ENCODE measurements around the gene GSS. TPM values are rescaled to one million over a fixed set of nuclear protein-coding genes. Genes with fewer than 3 reads are reported as not detected.

GSS gene
- total RNA-seq, 4 donors from 2014 or later: 56.5 to 86.7 (median 75.2) TPM

DNA sequence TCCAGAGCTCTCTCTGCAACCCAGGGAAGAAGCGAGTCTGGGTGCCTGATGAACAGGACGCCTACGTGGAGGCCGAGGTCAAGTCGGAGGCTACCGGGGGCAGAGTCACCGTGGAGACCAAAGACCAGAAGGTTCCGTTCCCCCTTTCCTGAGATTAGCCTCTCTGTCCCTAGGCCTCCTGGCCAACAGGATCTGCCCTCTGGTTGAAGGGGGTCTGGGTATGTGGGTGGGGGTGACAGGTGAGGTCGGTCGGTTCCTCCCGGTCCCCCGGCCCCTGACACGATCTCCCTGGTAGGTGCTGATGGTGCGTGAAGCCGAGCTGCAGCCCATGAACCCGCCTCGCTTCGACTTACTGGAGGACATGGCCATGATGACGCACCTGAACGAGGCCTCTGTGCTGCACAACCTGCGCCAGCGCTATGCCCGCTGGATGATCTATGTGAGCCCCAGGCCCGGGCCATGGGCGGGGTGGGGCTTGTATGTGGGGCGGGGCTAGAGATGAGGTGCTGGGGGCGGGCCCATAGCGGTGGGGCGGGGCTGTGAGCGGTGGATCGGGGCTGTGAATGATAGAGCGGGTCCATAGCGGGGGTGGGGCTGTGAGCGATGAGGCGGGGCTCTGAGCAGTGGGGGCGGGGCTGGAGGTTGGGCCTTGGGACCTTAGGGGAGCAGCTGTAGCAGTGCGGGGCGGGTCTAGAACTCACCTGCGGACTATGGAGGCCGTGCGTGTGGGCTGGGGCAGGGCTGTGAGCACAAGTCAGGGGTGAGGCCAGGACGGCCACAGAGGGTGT is 24.0 kb upstream of the GSS start:
- no peaks in the 10 kb centered on the region for H3K9me3 ChIP-seq
- no peak for DNase-seq (ENCODE audit: low spot score in 2 of 2)
- WGBS: 77% methylated on average over 30 of the region's 42 CpGs
- H3K4me1 ChIP-seq: peaks cover 7% of the 10 kb centered on the region
- TF ChIP-seq, protein P1, sequence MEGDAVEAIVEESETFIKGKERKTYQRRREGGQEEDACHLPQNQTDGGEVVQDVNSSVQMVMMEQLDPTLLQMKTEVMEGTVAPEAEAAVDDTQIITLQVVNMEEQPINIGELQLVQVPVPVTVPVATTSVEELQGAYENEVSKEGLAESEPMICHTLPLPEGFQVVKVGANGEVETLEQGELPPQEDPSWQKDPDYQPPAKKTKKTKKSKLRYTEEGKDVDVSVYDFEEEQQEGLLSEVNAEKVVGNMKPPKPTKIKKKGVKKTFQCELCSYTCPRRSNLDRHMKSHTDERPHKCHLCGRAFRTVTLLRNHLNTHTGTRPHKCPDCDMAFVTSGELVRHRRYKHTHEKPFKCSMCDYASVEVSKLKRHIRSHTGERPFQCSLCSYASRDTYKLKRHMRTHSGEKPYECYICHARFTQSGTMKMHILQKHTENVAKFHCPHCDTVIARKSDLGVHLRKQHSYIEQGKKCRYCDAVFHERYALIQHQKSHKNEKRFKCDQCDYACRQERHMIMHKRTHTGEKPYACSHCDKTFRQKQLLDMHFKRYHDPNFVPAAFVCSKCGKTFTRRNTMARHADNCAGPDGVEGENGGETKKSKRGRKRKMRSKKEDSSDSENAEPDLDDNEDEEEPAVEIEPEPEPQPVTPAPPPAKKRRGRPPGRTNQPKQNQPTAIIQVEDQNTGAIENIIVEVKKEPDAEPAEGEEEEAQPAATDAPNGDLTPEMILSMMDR (IDR thresholded peaks at IDR 0.05): no peak
- TF ChIP-seq POLR2AphosphoS5 (IDR thresholded peaks at IDR 0.05) (no peak), EP300 (IDR thresholded peaks at IDR 0.05) (no peak), POLR2A (IDR thresholded peaks at IDR 0.05) (no peak)
- no peaks in the 10 kb centered on the region for H3K36me3 ChIP-seq
- H3K27ac ChIP-seq: no peak overlapping the region
- no peak overlapping the region for H3K4me3 ChIP-seq
- peaks cover 13% of the 10 kb centered on the region for H3K27me3 ChIP-seq

DNA sequence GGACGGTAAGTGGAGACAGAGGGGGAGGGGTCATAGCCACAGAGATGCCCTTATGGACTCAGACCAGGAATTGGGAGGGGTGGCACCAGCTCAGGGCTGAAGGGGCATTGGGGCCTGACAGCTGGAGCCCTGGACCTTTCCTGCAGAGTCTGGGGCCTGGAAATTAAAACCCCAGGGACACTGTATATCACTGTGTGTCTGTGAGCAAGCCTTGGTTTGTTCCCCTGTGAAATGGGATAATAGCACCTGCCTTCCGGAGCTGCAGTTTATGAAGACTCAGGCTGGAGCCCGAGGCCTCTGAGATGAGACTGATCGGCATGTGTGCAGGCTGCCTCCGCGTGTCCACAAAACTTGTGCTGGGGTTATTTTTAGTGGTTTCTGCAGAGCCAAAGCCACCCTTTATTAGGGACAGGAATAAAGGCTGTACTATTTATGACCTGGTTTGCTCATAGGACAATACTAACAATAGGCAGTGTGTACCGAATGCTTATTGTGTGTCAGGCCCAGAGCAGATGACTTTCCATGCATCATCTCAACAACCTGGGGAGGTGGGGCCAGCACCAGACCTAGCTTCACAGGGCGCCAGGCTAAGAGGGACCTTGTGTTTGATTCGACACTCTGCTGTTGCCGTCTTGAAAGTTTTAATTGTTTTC is 22.6 kb upstream of the GSS start:
- peaks cover under 1% of the 10 kb centered on the region for H3K27me3 ChIP-seq
- H3K36me3 ChIP-seq: no peaks in the 10 kb centered on the region
- H3K9me3 ChIP-seq: no peaks in the 10 kb centered on the region
- H3K4me3 ChIP-seq: no peak overlapping the region
- WGBS: 88% methylated on average over 8 of the region's 10 CpGs
- no peak overlapping the region for H3K27ac ChIP-seq
- no peak for DNase-seq (ENCODE audit: low spot score in 2 of 2)
- no peak for TF ChIP-seq EP300 (IDR thresholded peaks at IDR 0.05)
- no peaks in the 10 kb centered on the region for H3K4me1 ChIP-seq

DNA sequence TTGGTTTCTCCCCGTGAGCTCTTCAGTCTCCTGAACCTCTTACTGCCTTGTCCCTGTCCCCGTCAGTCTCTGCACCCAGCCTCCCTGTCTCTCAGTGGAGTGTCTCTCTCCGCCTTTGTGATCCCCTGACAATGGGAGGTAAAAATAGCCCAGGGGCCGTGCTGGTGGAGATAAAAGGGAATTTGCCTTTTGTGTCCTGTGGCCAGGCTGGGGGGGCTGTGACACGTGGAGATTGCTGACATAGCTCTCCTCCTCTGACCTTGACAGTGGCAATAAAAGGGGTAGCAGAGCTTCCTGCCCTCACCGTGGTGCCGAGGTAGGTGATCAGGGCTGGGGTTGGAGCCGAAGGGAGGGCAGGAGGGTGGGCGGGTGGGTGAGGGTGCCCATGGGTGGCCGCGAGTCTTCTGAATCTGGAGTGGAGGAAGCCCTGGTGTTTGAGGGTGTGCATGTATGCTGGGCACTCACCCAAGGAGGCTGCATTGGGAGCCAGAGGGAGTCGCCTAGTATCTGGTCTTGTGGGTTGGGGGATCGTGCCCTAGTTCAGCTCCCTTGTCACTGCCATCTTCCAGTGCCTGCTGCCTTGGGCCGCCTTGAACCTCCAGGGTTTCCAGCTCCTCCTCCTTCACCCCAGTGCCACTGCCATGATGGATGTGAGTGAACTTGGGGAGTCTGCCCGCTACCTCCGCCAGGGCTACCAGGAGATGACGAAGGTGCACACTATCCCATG is 21.9 kb upstream of the GSS start:
- no peak for TF ChIP-seq POLR2A (IDR thresholded peaks at IDR 0.05)
- no peak for TF ChIP-seq EP300 (IDR thresholded peaks at IDR 0.05)
- TF ChIP-seq, protein P1 (IDR thresholded peaks at IDR 0.05): no peak
- no peak for TF ChIP-seq POLR2AphosphoS5 (IDR thresholded peaks at IDR 0.05)
- H3K36me3 ChIP-seq: no peaks in the 10 kb centered on the region
- WGBS: 56% methylated on average over 16 of the region's 17 CpGs
- no peak for DNase-seq (ENCODE audit: low spot score in 2 of 2)
- H3K4me1 ChIP-seq: no peaks in the 10 kb centered on the region
- no peaks in the 10 kb centered on the region for H3K9me3 ChIP-seq
- no peak overlapping the region for H3K27ac ChIP-seq
- H3K27me3 ChIP-seq: no peaks in the 10 kb centered on the region
- no peak overlapping the region for H3K4me3 ChIP-seq

DNA sequence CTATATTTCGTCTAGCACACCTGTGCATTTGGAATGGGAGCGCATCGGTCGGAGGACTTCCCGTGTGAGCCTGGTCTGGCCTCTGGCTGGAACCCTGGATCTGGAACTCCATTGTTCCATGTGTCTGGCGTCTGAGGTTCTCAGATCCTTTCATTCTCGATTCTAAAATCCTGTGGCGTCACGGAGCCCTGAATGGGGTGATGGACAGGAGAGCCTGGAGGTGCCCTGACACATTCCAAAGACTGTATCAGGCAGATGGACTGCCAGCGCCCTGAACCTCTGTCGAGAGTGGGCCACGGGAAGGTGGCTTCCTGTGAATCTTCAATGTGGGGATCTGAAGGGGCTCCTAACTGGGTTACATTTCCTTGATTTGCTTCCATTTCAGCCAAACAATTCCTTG is 20.7 kb upstream of the GSS start:
- H3K9me3 ChIP-seq: no peaks in the 10 kb centered on the region
- TF ChIP-seq POLR2AphosphoS5 (IDR thresholded peaks at IDR 0.05) (no peak), EP300 (IDR thresholded peaks at IDR 0.05) (no peak), POLR2A (IDR thresholded peaks at IDR 0.05) (no peak)
- TF ChIP-seq, protein P1 (IDR thresholded peaks at IDR 0.05): no peak
- H3K27me3 ChIP-seq: no peaks in the 10 kb centered on the region
- no peaks in the 10 kb centered on the region for H3K4me1 ChIP-seq
- 79% methylated on average over 12 of the region's 12 CpGs for whole genome bisulfite sequencing
- no peak overlapping the region for H3K4me3 ChIP-seq
- DNase-seq (ENCODE audit: low spot score in 2 of 2): no peak
- no peaks in the 10 kb centered on the region for H3K36me3 ChIP-seq
- no peak overlapping the region for H3K27ac ChIP-seq

DNA sequence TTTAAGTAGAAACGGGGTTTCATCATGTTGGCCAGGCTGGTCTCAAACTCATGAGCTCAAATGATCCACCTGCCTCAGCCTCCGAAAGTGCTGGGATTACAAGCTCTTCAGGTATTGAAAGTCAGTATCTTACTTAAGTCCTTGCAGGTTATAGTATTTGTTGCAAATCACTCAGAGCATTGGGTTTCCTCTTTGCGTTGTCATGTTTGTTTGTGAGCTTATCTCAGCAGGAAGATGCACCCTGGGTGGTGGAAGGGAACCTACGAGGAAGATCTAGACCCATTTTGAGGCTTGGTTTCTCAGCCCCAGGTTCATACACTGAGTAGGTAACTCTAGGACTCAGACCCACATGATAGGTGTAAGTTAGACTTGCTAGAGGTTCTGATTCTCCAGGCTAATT is 18.6 kb upstream of the GSS start:
- WGBS: 87% methylated on average over 4 of the region's 4 CpGs
- no peak for TF ChIP-seq POLR2AphosphoS5 (IDR thresholded peaks at IDR 0.05)
- no peak for TF ChIP-seq EP300 (IDR thresholded peaks at IDR 0.05)
- no peak for TF ChIP-seq POLR2A (IDR thresholded peaks at IDR 0.05)
- TF ChIP-seq, protein P1 (IDR thresholded peaks at IDR 0.05): no peak

More for the DNA sequence above, 18.6 kb upstream of the GSS start:
- no peaks in the 10 kb centered on the region for H3K4me1 ChIP-seq
- no peaks in the 10 kb centered on the region for H3K27me3 ChIP-seq
- H3K4me3 ChIP-seq: no peak overlapping the region
- H3K9me3 ChIP-seq: no peaks in the 10 kb centered on the region
- H3K36me3 ChIP-seq: no peaks in the 10 kb centered on the region
- no peak overlapping the region for H3K27ac ChIP-seq
- DNase-seq (ENCODE audit: low spot score in 2 of 2): no peak
